PC-3 (cell line): ENCODE measurements around the gene MSH2. TPM values are rescaled to one million over a fixed set of nuclear protein-coding genes. Genes with fewer than 3 reads are reported as not detected.

Experiments used
- ATAC-seq: fragments of 200-7000 bp; cut with Tn5 transposase; 2 replicates; pipeline ENCODE4 v1.9.1; 2020; ENCODE audit warnings: mild to moderate bottlenecking, moderate library complexity
- BruUV-seq: library from RNA; stranded (reverse); fragments of 400-500 nt; replicated peaks from 2 replicates; lab custom pipeline; 2021; lab: Mats Ljungman, UMichigan
- CTCF ChIA-PET: fragments of 300-600 bp; sonication (Branson Sonifier 250); formaldehyde crosslinking; loops from one replicate; lab custom pipeline; 2022; ENCODE audit warnings: antibody characterized with exemption; lab: Charles Lee
- POLR2A ChIA-PET: fragments of 300-600 bp; sonication (Branson Sonifier 250); formaldehyde crosslinking; loops from one replicate; lab custom pipeline; 2022; ENCODE audit warnings: antibody characterized with exemption; ENCODE audit not compliant: unreplicated experiment; lab: Charles Lee
- DNase-seq: peaks from one replicate; pipeline ENCODE4 v3.0.0-alpha.2; 2015
- H2AFZ ChIP-seq: fragments of 300-600 bp; sonication (generic); 2 replicates; pipeline ENCODE4 v1.6.0; 2016; ENCODE audit warnings: antibody characterized with exemption, low read length
- H3F3A ChIP-seq: fragments of 300-600 bp; sonication (generic); one replicate; pipeline ENCODE4 v1.6.0; 2017; ENCODE audit warnings: antibody characterized with exemption, low read length, control low read depth, mild to moderate bottlenecking; ENCODE audit not compliant: unreplicated experiment
- H3K27ac ChIP-seq: fragments of 300-600 bp; sonication (generic); 2 replicates; pipeline ENCODE4 v1.5.1; 2016; ENCODE audit warnings: mild to moderate bottlenecking, low read length
- H3K27me3 ChIP-seq: fragments of 300-600 bp; sonication (generic); 2 replicates; pipeline ENCODE4 v1.6.1; 2016; ENCODE audit warnings: low read length, mixed read lengths
- H3K36me3 ChIP-seq: fragments of 300-600 bp; sonication (generic); 2 replicates; pipeline ENCODE4 v1.6.1; 2016; ENCODE audit warnings: low read depth, mixed run types, low read length, mixed read lengths
- H3K4me1 ChIP-seq: fragments of 300-600 bp; sonication (generic); 2 replicates; pipeline ENCODE4 v1.5.1; 2016; ENCODE audit warnings: low read length; ENCODE audit not compliant: insufficient read depth
- H3K4me2 ChIP-seq: fragments of 300-600 bp; sonication (generic); 2 replicates; pipeline ENCODE4 v1.6.0; 2016; ENCODE audit warnings: low read length
- H3K4me3 ChIP-seq: fragments of 300-600 bp; sonication (generic); 2 replicates; pipeline ENCODE4 v1.5.1; 2016; ENCODE audit warnings: mild to moderate bottlenecking, low read length, mixed read lengths
- H3K79me2 ChIP-seq: fragments of 300-600 bp; sonication (generic); 2 replicates; pipeline ENCODE4 v1.6.1; 2017; ENCODE audit warnings: low read length, mixed read lengths
- H3K9ac ChIP-seq: fragments of 300-600 bp; sonication (generic); 2 replicates; pipeline ENCODE4 v1.6.0; 2016; ENCODE audit warnings: mild to moderate bottlenecking, low read length
- H3K9me2 ChIP-seq: fragments of 300-600 bp; sonication (generic); replicated peaks from 2 replicates; pipeline ENCODE4 v1.6.1; 2016; ENCODE audit warnings: mixed run types, low read length, mixed read lengths
- H3K9me3 ChIP-seq: fragments of 300-600 bp; sonication (generic); 2 replicates; pipeline ENCODE4 v1.6.1; 2016; ENCODE audit warnings: low read length, mixed read lengths
- H4K20me1 ChIP-seq: fragments of 300-600 bp; sonication (generic); 2 replicates; pipeline ENCODE4 v1.6.1; 2016; ENCODE audit warnings: low read length, mixed read lengths
- EZH2 ChIP-seq: fragments of 300-600 bp; sonication (generic); IDR thresholded peaks from one replicate; pipeline ENCODE4 v1.6.1; 2017; ENCODE audit warnings: antibody characterized with exemption, mild to moderate bottlenecking, low read length; ENCODE audit not compliant: unreplicated experiment
- EZH2phosphoT487 ChIP-seq: fragments of 300-600 bp; sonication (generic); IDR thresholded peaks from 2 replicates; pipeline ENCODE4 v1.6.1; 2018; ENCODE audit warnings: mild to moderate bottlenecking, antibody characterized with exemption, low read length, borderline replicate concordance
- intact Hi-C: fragments of 100-400 bp; cut with micrococcal nuclease; formaldehyde crosslinking; loops from 2 replicates; pipeline ENCODE4 v1.9.0; 2023
- total RNA-seq: library from RNA; depleted of rRNA; stranded (reverse); fragments of >200 nt; gene quantifications from 2 replicates; pipeline ENCODE4 v1.2.3, GENCODE V29; 2014
- TF ChIP-seq, protein P1 (sequence below): fragments of 300-600 bp; sonication (generic); conservative IDR thresholded peaks from 2 replicates; pipeline ENCODE4 v1.5.1; 2017; ENCODE audit warnings: antibody characterized with exemption, low read depth, mild to moderate bottlenecking, low read length

MSH2 gene
- total RNA-seq, 1 experiment from 2014 or later, result 70.7 TPM

DNA sequence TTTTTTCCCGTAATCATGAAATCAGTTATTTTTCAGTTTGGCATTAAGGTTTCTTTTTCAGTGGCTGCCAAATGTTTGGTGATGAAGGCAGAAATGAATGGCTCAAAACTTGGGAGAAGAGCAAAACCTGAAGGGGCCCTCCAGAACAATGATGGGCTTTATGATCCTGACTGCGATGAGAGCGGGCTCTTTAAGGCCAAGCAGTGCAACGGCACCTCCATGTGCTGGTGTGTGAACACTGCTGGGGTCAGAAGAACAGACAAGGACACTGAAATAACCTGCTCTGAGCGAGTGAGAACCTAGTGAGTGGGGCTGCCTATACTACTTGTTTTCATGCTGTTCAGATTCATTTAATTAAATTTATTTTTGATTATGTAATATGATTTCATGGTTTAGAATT lies 29.2 kb upstream of the MSH2 start:
- H2AFZ ChIP-seq, result no peak overlapping the region
- ATAC-seq, result no peak
- no TSS peak for BruUV-seq

DNA sequence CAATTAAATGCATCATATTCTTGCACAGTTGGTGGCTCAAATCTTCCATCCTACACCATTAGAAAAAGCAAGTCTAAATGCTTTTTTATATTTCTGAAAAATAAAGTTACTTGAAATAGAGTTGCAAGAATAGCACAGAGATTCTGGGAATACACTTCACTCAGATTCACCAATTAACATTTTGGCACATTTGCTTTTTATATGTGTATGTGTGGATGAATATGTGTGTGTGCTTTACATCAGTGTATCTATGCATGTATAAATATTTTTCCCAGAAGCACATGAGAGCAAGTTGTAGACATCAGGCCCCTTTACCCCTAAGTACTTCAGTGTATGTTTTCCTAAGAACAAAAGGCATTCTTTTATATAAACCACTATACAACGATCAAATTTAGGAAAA lies 27.6 kb upstream of the MSH2 start:
- Histone ChIP-seq H2AFZ (no peak overlapping the region), H4K20me1 (peaks cover 16% of the 10 kb centered on the region), H3K4me3 (no peak overlapping the region), H3K36me3 (peaks cover 50% of the 10 kb centered on the region), H3K9ac (no peak overlapping the region), H3K27me3 (no peaks in the 10 kb centered on the region), H3F3A (no peaks in the 10 kb centered on the region), H3K4me1 (peaks cover 12% of the 10 kb centered on the region), H3K4me2 (no peak overlapping the region), H3K9me2 (no peaks in the 10 kb centered on the region), H3K79me2 (peaks cover 59% of the 10 kb centered on the region), H3K27ac (no peak overlapping the region), H3K9me3 (no peaks in the 10 kb centered on the region)
- TF ChIP-seq EZH2 (no peak), EZH2phosphoT487 (no peak)
- TF ChIP-seq, protein P1, sequence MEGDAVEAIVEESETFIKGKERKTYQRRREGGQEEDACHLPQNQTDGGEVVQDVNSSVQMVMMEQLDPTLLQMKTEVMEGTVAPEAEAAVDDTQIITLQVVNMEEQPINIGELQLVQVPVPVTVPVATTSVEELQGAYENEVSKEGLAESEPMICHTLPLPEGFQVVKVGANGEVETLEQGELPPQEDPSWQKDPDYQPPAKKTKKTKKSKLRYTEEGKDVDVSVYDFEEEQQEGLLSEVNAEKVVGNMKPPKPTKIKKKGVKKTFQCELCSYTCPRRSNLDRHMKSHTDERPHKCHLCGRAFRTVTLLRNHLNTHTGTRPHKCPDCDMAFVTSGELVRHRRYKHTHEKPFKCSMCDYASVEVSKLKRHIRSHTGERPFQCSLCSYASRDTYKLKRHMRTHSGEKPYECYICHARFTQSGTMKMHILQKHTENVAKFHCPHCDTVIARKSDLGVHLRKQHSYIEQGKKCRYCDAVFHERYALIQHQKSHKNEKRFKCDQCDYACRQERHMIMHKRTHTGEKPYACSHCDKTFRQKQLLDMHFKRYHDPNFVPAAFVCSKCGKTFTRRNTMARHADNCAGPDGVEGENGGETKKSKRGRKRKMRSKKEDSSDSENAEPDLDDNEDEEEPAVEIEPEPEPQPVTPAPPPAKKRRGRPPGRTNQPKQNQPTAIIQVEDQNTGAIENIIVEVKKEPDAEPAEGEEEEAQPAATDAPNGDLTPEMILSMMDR, result no peak
- ATAC-seq (no peak), DNase-seq (no peak)
- no TSS peak for BruUV-seq
- POLR2A ChIA-PET, result no interaction called here
- CTCF ChIA-PET, result no interaction called here
- intact Hi-C loops, result no loop called here

More for the DNA sequence above, 29.2 kb upstream of the MSH2 start:
- peaks cover 72% of the 10 kb centered on the region for H3K79me2 ChIP-seq
- H3K9me2 ChIP-seq, result no peaks in the 10 kb centered on the region
- no peaks in the 10 kb centered on the region for H3K27me3 ChIP-seq
- no peak overlapping the region for H3K27ac ChIP-seq
- peaks cover 16% of the 10 kb centered on the region for H4K20me1 ChIP-seq
- peaks cover 14% of the 10 kb centered on the region for H3K4me1 ChIP-seq
- ChIA-PET CTCF (interaction anchor here (1.5 kb wide), 1 partner anchor 38 kb away, joined by 12 read pairs; no protein-coding TSS in a partner anchor), POLR2A (no interaction called here)
- DNase-seq, result peak; percentile 18
- no peak overlapping the region for H3K4me3 ChIP-seq
- H3K36me3 ChIP-seq, result peaks cover 35% of the 10 kb centered on the region
- no peak overlapping the region for H3K9ac ChIP-seq
- intact Hi-C loops, result loop anchor here (1.0 kb wide), 1 partner anchor 38 kb away; no protein-coding TSS in a partner anchor
- H3K9me3 ChIP-seq, result no peaks in the 10 kb centered on the region
- H3K4me2 ChIP-seq, result no peak overlapping the region
- H3F3A ChIP-seq, result no peaks in the 10 kb centered on the region
- TF ChIP-seq EZH2phosphoT487, result no peak
- TF ChIP-seq, protein P1, result peak; percentile 42

- intact Hi-C loops, result no loop called here
- POLR2A ChIA-PET, result no interaction called here
- CTCF ChIA-PET, result no interaction called here
These were observed 23.6 kb upstream of the MSH2 start for GRCh38 chr2:47379384-47379783.

More at GRCh38 chr2:47379384-47379783, 23.6 kb upstream of the MSH2 start:
- H3K27ac ChIP-seq, result no peak overlapping the region
- no peaks in the 10 kb centered on the region for H3F3A ChIP-seq
- H3K79me2 ChIP-seq, result peaks cover 18% of the 10 kb centered on the region
- H3K9ac ChIP-seq, result no peak overlapping the region
- H3K4me3 ChIP-seq, result no peak overlapping the region
- no peaks in the 10 kb centered on the region for H3K9me2 ChIP-seq
- no peaks in the 10 kb centered on the region for H3K9me3 ChIP-seq
- BruUV-seq, result no TSS peak
- no peaks in the 10 kb centered on the region for H3K27me3 ChIP-seq
- H3K36me3 ChIP-seq, result peaks cover 62% of the 10 kb centered on the region
- H4K20me1 ChIP-seq, result no peaks in the 10 kb centered on the region
- DNase-seq (no peak), ATAC-seq (no peak)
- TF ChIP-seq EZH2phosphoT487, result no peak
- TF ChIP-seq, protein P1, result no peak
- no peak for TF ChIP-seq EZH2
- H2AFZ ChIP-seq, result no peak overlapping the region
- no peaks in the 10 kb centered on the region for H3K4me1 ChIP-seq
- H3K4me2 ChIP-seq, result no peak overlapping the region
